H9 (cell line): Measurements from ENCODE around the gene ATP13A3. TPM values are rescaled to one million over a fixed set of nuclear protein-coding genes. Genes with fewer than 3 reads are reported as not detected.

Experiments
- DNase-seq: peaks from one replicate; pipeline ENCODE4 v3.0.0-alpha.2; 2017
- H2AFZ ChIP-seq: one replicate; pipeline ENCODE4 v1.6.1; 2013; ENCODE audit warnings: mild to moderate bottlenecking, low read length, control low read depth, moderate library complexity
- H2AK5ac ChIP-seq: 2 replicates; pipeline ENCODE4 v1.6.1; 2013; ENCODE audit warnings: low read length, control low read depth, mixed read lengths; ENCODE audit not compliant: insufficient read length
- H2BK120ac ChIP-seq: one replicate; pipeline ENCODE4 v1.6.1; 2013; ENCODE audit warnings: low read depth, mild to moderate bottlenecking, low read length, control low read depth, inconsistent platforms; ENCODE audit not compliant: poor library complexity, severe bottlenecking
- H2BK12ac ChIP-seq: 2 replicates; pipeline ENCODE4 v1.6.1; 2013; ENCODE audit warnings: low read length, control low read depth, mixed read lengths, low read depth; ENCODE audit not compliant: insufficient read length
- H2BK15ac ChIP-seq: 2 replicates; pipeline ENCODE4 v1.6.1; 2013; ENCODE audit warnings: low read depth, low read length, control low read depth
- H2BK20ac ChIP-seq: one replicate; pipeline ENCODE4 v1.6.1; 2013; ENCODE audit warnings: low read depth, mild to moderate bottlenecking, low read length, control low read depth, inconsistent platforms; ENCODE audit not compliant: poor library complexity, severe bottlenecking
- H2BK5ac ChIP-seq: 2 replicates; pipeline ENCODE4 v1.6.1; 2013; ENCODE audit warnings: low read length, control low read depth, mixed read lengths; ENCODE audit not compliant: insufficient read length
- H3K14ac ChIP-seq: 2 replicates; pipeline ENCODE4 v1.6.1; 2013; ENCODE audit warnings: low read length, control low read depth; ENCODE audit not compliant: insufficient read depth
- H3K18ac ChIP-seq: 2 replicates; pipeline ENCODE4 v1.6.1; 2013; ENCODE audit warnings: low read depth, mild to moderate bottlenecking, mixed read lengths, low read length, control low read depth; ENCODE audit not compliant: insufficient read length
- H3K23ac ChIP-seq: 2 replicates; pipeline ENCODE4 v1.6.1; 2013; ENCODE audit warnings: low read length, control low read depth, mixed read lengths, low read depth; ENCODE audit not compliant: insufficient read length
- H3K23me2 ChIP-seq: 2 replicates; pipeline ENCODE4 v1.6.1; 2013; ENCODE audit warnings: low read depth, mild to moderate bottlenecking, mixed read lengths, low read length, control low read depth; ENCODE audit not compliant: insufficient read length, poor library complexity, severe bottlenecking
- H3K27ac ChIP-seq: 2 replicates; pipeline ENCODE4 v1.5.1; 2013; ENCODE audit warnings: low read length, control low read depth, mixed read lengths, low read depth; ENCODE audit not compliant: insufficient read length
- H3K27me3 ChIP-seq: 2 replicates; pipeline ENCODE4 v1.6.1; 2013; ENCODE audit warnings: low read length, control low read depth, inconsistent platforms; ENCODE audit not compliant: insufficient read depth
- H3K4ac ChIP-seq: 2 replicates; pipeline ENCODE4 v1.6.1; 2013; ENCODE audit warnings: low read depth, mild to moderate bottlenecking, control low read depth, inconsistent platforms, low read length, moderate library complexity
- H3K4me1 ChIP-seq: 2 replicates; pipeline ENCODE4 v1.6.1; 2013; ENCODE audit warnings: low read length, control low read depth, inconsistent platforms; ENCODE audit not compliant: insufficient read depth
- H3K4me2 ChIP-seq: 2 replicates; pipeline ENCODE4 v1.6.1; 2013; ENCODE audit warnings: low read length, control low read depth, mixed read lengths; ENCODE audit not compliant: insufficient read length, insufficient read depth
- H3K56ac ChIP-seq: 2 replicates; pipeline ENCODE4 v1.6.1; 2013; ENCODE audit warnings: low read depth, mild to moderate bottlenecking, mixed read lengths, low read length, control low read depth; ENCODE audit not compliant: insufficient read length
- H3K79me1 ChIP-seq: 2 replicates; pipeline ENCODE4 v1.6.1; 2013; ENCODE audit warnings: low read depth, mild to moderate bottlenecking, moderate library complexity, low read length, control low read depth, inconsistent platforms; ENCODE audit not compliant: insufficient read depth, poor library complexity, severe bottlenecking
- H3K79me2 ChIP-seq: 2 replicates; pipeline ENCODE4 v1.6.1; 2013; ENCODE audit warnings: low read length, control low read depth, inconsistent platforms; ENCODE audit not compliant: insufficient read depth
- H3K9ac ChIP-seq: 2 replicates; pipeline ENCODE4 v1.6.1; 2013; ENCODE audit warnings: low read length, control low read depth, mixed read lengths; ENCODE audit not compliant: insufficient read length; ENCODE audit errors: extremely low read depth
- H3K9me3 ChIP-seq: one replicate; pipeline ENCODE4 v1.6.1; 2013; ENCODE audit warnings: low read depth, low read length, inconsistent platforms; ENCODE audit not compliant: control insufficient read depth
- H3T11ph ChIP-seq: one replicate; pipeline ENCODE4 v1.6.1; 2013; ENCODE audit warnings: mild to moderate bottlenecking, low read length, control low read depth, inconsistent platforms
- H4K20me1 ChIP-seq: one replicate; pipeline ENCODE4 v1.6.1; 2013; ENCODE audit not compliant: control insufficient read depth, insufficient read length, insufficient read depth
- H4K5ac ChIP-seq: 2 replicates; pipeline ENCODE4 v1.6.1; 2013; ENCODE audit warnings: low read depth, mild to moderate bottlenecking, mixed read lengths, low read length, control low read depth; ENCODE audit not compliant: insufficient read length
- H4K8ac ChIP-seq: replicated peaks from 2 replicates; pipeline ENCODE4 v1.6.1; 2013; ENCODE audit warnings: low read length, control low read depth, mixed read lengths, low read depth; ENCODE audit not compliant: insufficient read length
- H4K91ac ChIP-seq: 2 replicates; pipeline ENCODE4 v1.6.1; 2013; ENCODE audit warnings: low read depth, mild to moderate bottlenecking, moderate library complexity, mixed read lengths, low read length, control low read depth; ENCODE audit not compliant: insufficient read length
- H3K27ac Mint-ChIP-seq, 3 experiments: 2 replicates in 2 of 3; 3 replicates in 1 of 3; pipeline ENCODE4 v1.8.0; 2020 to 2021; ENCODE audit warnings: mixed read lengths in 3 of 3, mild to moderate bottlenecking in 1 of 3, moderate library complexity in 1 of 3
- H3K27me3 Mint-ChIP-seq: 2 replicates; pipeline ENCODE4 v1.8.0; 2021; ENCODE audit warnings: low read depth, mild to moderate bottlenecking, moderate library complexity, mixed read lengths
- H3K36me3 Mint-ChIP-seq, 3 experiments: 2 replicates in 2 of 3; 3 replicates in 1 of 3; pipeline ENCODE4 v1.8.0; 2020 to 2021; ENCODE audit warnings: low read depth in 3 of 3, mixed read lengths in 3 of 3; ENCODE audit not compliant: insufficient read depth in 1 of 3
- H3K4me1 Mint-ChIP-seq, 2 experiments: 2 replicates each; pipeline ENCODE4 v1.8.0; 2020; ENCODE audit warnings: mixed read lengths in 2 of 2
- H3K4me3 Mint-ChIP-seq, 2 experiments: 2 replicates in 1 of 2; 3 replicates in 1 of 2; pipeline ENCODE4 v1.8.0; 2020 to 2021; ENCODE audit warnings: mild to moderate bottlenecking in 2 of 2, mixed read lengths in 2 of 2, moderate library complexity in 1 of 2
- H3K9me3 Mint-ChIP-seq, 2 experiments: 2 replicates in 1 of 2; 3 replicates in 1 of 2; pipeline ENCODE4 v1.8.0; 2020; ENCODE audit warnings: mild to moderate bottlenecking in 2 of 2, mixed read lengths in 2 of 2, moderate library complexity in 1 of 2
- WGBS: extraction: QIAGEN DNeasy Blood & Tissue Kit; methylation state at CpG from one replicate; pipeline ENCODE4 v1.1.7; 2013; ENCODE audit warnings: missing lambda C conversion rate, low lambda C conversion rate, mixed read lengths; ENCODE audit not compliant: insufficient read length; ENCODE audit errors: extremely low coverage; 5-methylcytosine and 5-hydroxymethylcytosine counted together
- total RNA-seq: library from RNA; stranded (reverse); gene quantifications from 2 replicates; pipeline ENCODE4 v1.2.1, GENCODE V29; 2021
- TF ChIP-seq, protein P1 (sequence below): fragments of 200-600 bp; sonication (generic); conservative IDR thresholded peaks from 3 replicates; pipeline ENCODE4 v1.8.0; 2021; ENCODE audit warnings: antibody characterized with exemption, mild to moderate bottlenecking

The ATP13A3 gene
- total RNA-seq, 1 experiment from 2014 or later: 78.5 TPM

DNA sequence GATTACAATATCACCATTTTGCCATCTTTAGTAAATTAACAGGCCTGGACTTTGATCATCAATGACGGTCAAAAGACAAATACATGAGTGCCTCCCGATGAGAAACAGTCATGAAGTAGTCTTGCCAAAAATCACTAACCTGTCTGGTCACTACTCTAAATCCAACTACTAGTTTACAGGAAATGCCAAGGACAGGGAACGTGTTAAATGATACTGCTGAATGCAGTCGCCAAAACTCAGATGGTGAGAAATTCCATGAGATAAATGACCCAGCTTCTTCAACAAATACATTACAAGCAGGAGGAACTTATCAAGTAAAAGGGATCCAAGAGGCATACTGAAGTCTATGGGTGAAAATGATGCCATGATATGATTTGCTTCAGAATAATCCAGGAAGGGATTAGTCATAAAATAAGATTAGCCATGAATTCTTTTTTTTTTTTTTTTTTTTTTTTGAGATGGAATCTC lies 35.8 kb upstream of the ATP13A3 start:
- H3K27ac ChIP-seq: no peak overlapping the region
- no peak overlapping the region for H2AFZ ChIP-seq
- H4K20me1 ChIP-seq: no peaks in the 10 kb centered on the region
- WGBS: no CpG with 5 or more reads among the region's 4 CpGs
- H3K79me1 ChIP-seq: no peaks in the 10 kb centered on the region
- H3K56ac ChIP-seq: no peak overlapping the region
- no peaks in the 10 kb centered on the region for H3K23me2 ChIP-seq
- H3K4me1 ChIP-seq: no peaks in the 10 kb centered on the region; the same call in 1 of the 2 replicates
- no peaks in the 10 kb centered on the region for H3K27me3 ChIP-seq
- Mint-ChIP-seq H3K27ac (no peak overlapping the region), H3K4me3 (no peak overlapping the region), H3K27me3 (no peaks in the 10 kb centered on the region; the same call in 1 of the 2 replicates), H3K36me3 (no peaks in the 10 kb centered on the region; a peak in 1 of 7 replicates), H3K4me1 (peaks cover 17 to 18% of the 10 kb centered on the region in 2 experiments), H3K9me3 (peaks cover 2 to 6% of the 10 kb centered on the region in 2 experiments; a peak in 3 of 5 replicates)
- H3K79me2 ChIP-seq: no peaks in the 10 kb centered on the region
- H3K14ac ChIP-seq: no peak overlapping the region
- no peak overlapping the region for H3K4ac ChIP-seq
- H3T11ph ChIP-seq: no peak overlapping the region
- no peak overlapping the region for H3K18ac ChIP-seq
- H2AK5ac ChIP-seq: no peak overlapping the region
- no peak overlapping the region for H3K4me2 ChIP-seq
- no peak overlapping the region for H3K23ac ChIP-seq
- H3K9me3 ChIP-seq: no peaks in the 10 kb centered on the region
- TF ChIP-seq, protein P1, sequence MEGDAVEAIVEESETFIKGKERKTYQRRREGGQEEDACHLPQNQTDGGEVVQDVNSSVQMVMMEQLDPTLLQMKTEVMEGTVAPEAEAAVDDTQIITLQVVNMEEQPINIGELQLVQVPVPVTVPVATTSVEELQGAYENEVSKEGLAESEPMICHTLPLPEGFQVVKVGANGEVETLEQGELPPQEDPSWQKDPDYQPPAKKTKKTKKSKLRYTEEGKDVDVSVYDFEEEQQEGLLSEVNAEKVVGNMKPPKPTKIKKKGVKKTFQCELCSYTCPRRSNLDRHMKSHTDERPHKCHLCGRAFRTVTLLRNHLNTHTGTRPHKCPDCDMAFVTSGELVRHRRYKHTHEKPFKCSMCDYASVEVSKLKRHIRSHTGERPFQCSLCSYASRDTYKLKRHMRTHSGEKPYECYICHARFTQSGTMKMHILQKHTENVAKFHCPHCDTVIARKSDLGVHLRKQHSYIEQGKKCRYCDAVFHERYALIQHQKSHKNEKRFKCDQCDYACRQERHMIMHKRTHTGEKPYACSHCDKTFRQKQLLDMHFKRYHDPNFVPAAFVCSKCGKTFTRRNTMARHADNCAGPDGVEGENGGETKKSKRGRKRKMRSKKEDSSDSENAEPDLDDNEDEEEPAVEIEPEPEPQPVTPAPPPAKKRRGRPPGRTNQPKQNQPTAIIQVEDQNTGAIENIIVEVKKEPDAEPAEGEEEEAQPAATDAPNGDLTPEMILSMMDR: no peak
- no peak overlapping the region for H2BK5ac ChIP-seq
- no peak overlapping the region for H2BK20ac ChIP-seq
- no peak overlapping the region for H2BK120ac ChIP-seq
- no peak overlapping the region for H4K91ac ChIP-seq
- DNase-seq: no peak
- H4K8ac ChIP-seq: no peak overlapping the region
- no peak overlapping the region for H2BK12ac ChIP-seq
- H4K5ac ChIP-seq: no peak overlapping the region
- H2BK15ac ChIP-seq: no peak overlapping the region
- H3K9ac ChIP-seq: no peak overlapping the region
